HepG2 (cell line): ENCODE results near the gene NOL4L. TPM values are rescaled to one million over a fixed set of nuclear protein-coding genes. Genes with fewer than 3 reads are reported as not detected.
A peak's percentile ranks its signal among the peaks of the same experiment; 100 is the strongest.

Experiments
- ATF6 ChIP-seq: sonication (generic); formaldehyde crosslinking; conservative IDR thresholded peaks from 2 replicates; pipeline ENCODE4 v1.4.0; 2020; ENCODE audit warnings: missing genetic modification reagents
- ELF1 ChIP-seq: sonication (generic); formaldehyde crosslinking; IDR thresholded peaks from 2 replicates; pipeline ENCODE4 v1.4.0; 2020; ENCODE audit warnings: missing genetic modification reagents
- FOXA3 ChIP-seq: IDR thresholded peaks from 2 replicates; pipeline ENCODE4 v1.6.1; 2016; ENCODE audit warnings: missing genetic modification reagents, missing compliant biosample characterization
- HDAC1 ChIP-seq: sonication (generic); formaldehyde crosslinking; IDR thresholded peaks from 2 replicates; pipeline ENCODE4 v1.5.1; 2020; ENCODE audit warnings: mild to moderate bottlenecking, missing genetic modification reagents
- JUND ChIP-seq: sonication (generic); formaldehyde crosslinking; IDR thresholded peaks from 2 replicates; pipeline ENCODE4 v1.8.0; 2022; ENCODE audit warnings: mild to moderate bottlenecking, missing genetic modification reagents
- MTA1 ChIP-seq: sonication (generic); formaldehyde crosslinking; IDR thresholded peaks from 2 replicates; pipeline ENCODE4 v1.4.0; 2020; ENCODE audit warnings: missing genetic modification reagents, mild to moderate bottlenecking, borderline replicate concordance
- RXRB ChIP-seq: IDR thresholded peaks from 2 replicates; pipeline ENCODE4 v1.6.1; 2016; ENCODE audit warnings: borderline replicate concordance, missing genetic modification reagents, missing compliant biosample characterization
- SP5 ChIP-seq: IDR thresholded peaks from 2 replicates; pipeline ENCODE4 v1.6.1; 2016; ENCODE audit warnings: low read depth, borderline replicate concordance
- TFDP2 ChIP-seq: sonication (generic); formaldehyde crosslinking; IDR thresholded peaks from 2 replicates; pipeline ENCODE4 v1.4.0; 2020; ENCODE audit warnings: missing genetic modification reagents
- THAP9 ChIP-seq: sonication (generic); formaldehyde crosslinking; IDR thresholded peaks from 2 replicates; pipeline ENCODE4; 2020; ENCODE audit warnings: missing genetic modification reagents, mild to moderate bottlenecking, borderline replicate concordance
- TRAFD1 ChIP-seq: sonication (generic); formaldehyde crosslinking; IDR thresholded peaks from 2 replicates; pipeline ENCODE4 v1.5.1; 2020; ENCODE audit warnings: missing genetic modification reagents, mild to moderate bottlenecking, borderline replicate concordance
- XBP1 ChIP-seq: sonication (generic); formaldehyde crosslinking; IDR thresholded peaks from 2 replicates; pipeline ENCODE4 v1.5.0; 2020; ENCODE audit warnings: missing genetic modification reagents
- ZFP36L1 ChIP-seq: sonication (generic); formaldehyde crosslinking; IDR thresholded peaks from 2 replicates; pipeline ENCODE4 v1.8.0; 2022; ENCODE audit warnings: mild to moderate bottlenecking, missing genetic modification reagents, moderate library complexity
- ZFYVE20 ChIP-seq: sonication (generic); formaldehyde crosslinking; IDR thresholded peaks from 2 replicates; pipeline ENCODE4 v1.8.0; 2023; ENCODE audit warnings: low read depth, mild to moderate bottlenecking, moderate library complexity, missing genetic modification reagents, borderline replicate concordance
- ZNF10 ChIP-seq: sonication (generic); formaldehyde crosslinking; IDR thresholded peaks from 2 replicates; pipeline ENCODE4 v1.4.0; 2020; ENCODE audit warnings: mild to moderate bottlenecking, low read depth, missing genetic modification reagents, borderline replicate concordance
- ZNF12 ChIP-seq: sonication (generic); formaldehyde crosslinking; IDR thresholded peaks from 2 replicates; pipeline ENCODE4 v1.5.0; 2020; ENCODE audit warnings: missing genetic modification reagents
- ZNF713 ChIP-seq: sonication (generic); formaldehyde crosslinking; IDR thresholded peaks from 2 replicates; pipeline ENCODE4 v1.4.0; 2020; ENCODE audit warnings: mild to moderate bottlenecking, missing genetic modification reagents
- polyA plus RNA-seq, 8 experiments: library from polyadenylated mRNA; depleted of rRNA in 3 of 8; stranded (reverse) in 7 of 8; unstranded in 1 of 8; fragments of >200 nt; fragmentation: Illumina TruSeq in 4 of 8; extraction: Trizol in 4 of 8; gene quantifications; 2 replicates each; pipeline versions ENCODE4 v1.2.1 to v1.2.3, GENCODE V29; 2011 to 2016; ENCODE audit warnings: low read depth in 4 of 8, missing spikeins in 1 of 8, mixed read lengths in 1 of 8; ENCODE audit not compliant: insufficient read depth in 1 of 8
- total RNA-seq, 5 experiments: library from RNA; depleted of rRNA; stranded (reverse); fragments of >200 nt; fragmentation: Illumina TruSeq; extraction: Trizol; gene quantifications; 2 replicates each; pipeline ENCODE4 v1.2.3, GENCODE V29; 2016; ENCODE audit warnings: low read depth in 1 of 5
- TF ChIP-seq, protein P1 (sequence below): sonication (generic); formaldehyde crosslinking; IDR thresholded peaks from 2 replicates; pipeline ENCODE4 v1.4.0; 2020; ENCODE audit warnings: missing genetic modification reagents

NOL4L gene
- total and polyA plus RNA-seq, 2 of the 13 experiments (the other 11 are each of a cell fraction or from before 2014, with no cell fraction given), result 16.6 to 35.4 TPM

DNA sequence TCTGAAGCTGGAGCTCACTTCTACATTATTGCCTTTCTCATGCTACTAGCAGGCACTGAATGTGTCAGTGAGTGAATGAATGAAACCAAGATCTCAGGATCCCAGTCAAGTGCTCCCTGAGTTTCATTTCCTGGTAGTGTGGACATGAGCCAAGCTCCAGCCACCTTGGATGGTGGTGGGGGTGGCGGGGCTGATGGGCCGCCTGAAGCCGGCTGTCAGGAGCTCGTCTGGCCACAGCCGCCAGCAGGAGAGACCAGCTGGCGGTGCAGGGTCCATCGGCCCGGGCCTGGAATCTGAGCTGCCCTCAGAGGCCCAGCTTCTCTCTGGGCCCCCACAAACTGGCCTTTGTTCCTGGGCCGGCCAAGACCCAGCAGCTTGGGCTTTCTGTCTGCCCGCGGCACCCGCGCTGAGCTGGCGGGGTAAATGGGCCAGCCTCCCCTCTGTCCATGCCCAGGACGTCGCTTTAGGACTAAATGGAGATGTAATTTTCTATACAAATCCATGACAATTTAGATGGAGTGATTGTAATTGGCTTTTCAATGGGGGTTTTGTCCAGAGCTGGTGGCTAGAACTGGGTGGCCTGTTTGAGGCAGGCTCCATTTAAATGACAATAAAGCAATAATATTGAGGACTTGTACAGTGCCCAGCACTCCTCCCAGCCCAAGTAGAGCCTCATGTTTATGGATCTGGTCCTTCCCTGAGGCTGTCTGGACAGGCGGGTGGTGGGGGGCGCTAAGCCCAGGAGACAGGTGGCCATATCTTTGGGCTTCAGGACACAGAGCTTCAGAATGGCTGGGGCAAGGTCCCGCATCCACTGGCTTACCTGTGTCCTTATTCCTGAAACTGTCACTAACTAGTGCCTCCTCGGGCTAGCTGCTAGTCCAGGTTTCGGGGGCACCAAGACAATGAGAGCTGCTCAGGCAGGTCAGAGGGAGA lies 43.5 kb downstream of the NOL4L start (continued):
- TF ChIP-seq, protein P1, sequence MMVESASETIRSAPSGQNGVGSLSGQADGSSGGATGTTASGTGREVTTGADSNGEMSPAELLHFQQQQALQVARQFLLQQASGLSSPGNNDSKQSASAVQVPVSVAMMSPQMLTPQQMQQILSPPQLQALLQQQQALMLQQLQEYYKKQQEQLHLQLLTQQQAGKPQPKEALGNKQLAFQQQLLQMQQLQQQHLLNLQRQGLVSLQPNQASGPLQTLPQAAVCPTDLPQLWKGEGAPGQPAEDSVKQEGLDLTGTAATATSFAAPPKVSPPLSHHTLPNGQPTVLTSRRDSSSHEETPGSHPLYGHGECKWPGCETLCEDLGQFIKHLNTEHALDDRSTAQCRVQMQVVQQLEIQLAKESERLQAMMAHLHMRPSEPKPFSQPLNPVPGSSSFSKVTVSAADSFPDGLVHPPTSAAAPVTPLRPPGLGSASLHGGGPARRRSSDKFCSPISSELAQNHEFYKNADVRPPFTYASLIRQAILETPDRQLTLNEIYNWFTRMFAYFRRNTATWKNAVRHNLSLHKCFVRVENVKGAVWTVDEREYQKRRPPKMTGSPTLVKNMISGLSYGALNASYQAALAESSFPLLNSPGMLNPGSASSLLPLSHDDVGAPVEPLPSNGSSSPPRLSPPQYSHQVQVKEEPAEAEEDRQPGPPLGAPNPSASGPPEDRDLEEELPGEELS (CRISPR knock-in tag), result peak; percentile 85
- TF ChIP-seq MTA1 (CRISPR knock-in tag) (peak; percentile 99), SP5 (peak; percentile 78; the same call in 1 of the 2 replicates), FOXA3 (peak; percentile 81), ZFP36L1 (CRISPR knock-in tag) (0 out of 2 replicates have a peak, but pooled peaks have one; percentile 25), ZNF10 (CRISPR knock-in tag) (no peak), ZNF713 (peak; percentile 74; the same call in 1 of the 2 replicates), ZFYVE20 (CRISPR knock-in tag) (no peak), ELF1 (CRISPR knock-in tag) (peak; percentile 81), HDAC1 (CRISPR knock-in tag) (peak; percentile 99), ATF6 (peak; percentile 94), JUND (no peak), THAP9 (peak; percentile 71), TRAFD1 (CRISPR knock-in tag) (no peak), XBP1 (CRISPR knock-in tag) (no peak), RXRB (CRISPR knock-in tag) (peak; percentile 95), ZNF12 (CRISPR knock-in tag) (peak; percentile 68; the same call in 1 of the 2 replicates), TFDP2 (CRISPR knock-in tag) (peak; percentile 82)
